HEK293 (cell line): Measurements from ENCODE around the gene IGFN1.

Experiments used
- PRDM1 ChIP-seq: fragments of 450-650 bp; formaldehyde crosslinking; IDR thresholded peaks from 2 replicates; pipeline ENCODE4; 2016; ENCODE audit warnings: missing biosample characterization, missing genetic modification characterization
- SALL2 ChIP-seq: fragments of 450-650 bp; formaldehyde crosslinking; IDR thresholded peaks from 2 replicates; pipeline ENCODE4 v1.5.0; 2017; ENCODE audit warnings: missing biosample characterization, mild to moderate bottlenecking, missing genetic modification characterization, borderline replicate concordance
- YY1 ChIP-seq: fragments of 450-650 bp; formaldehyde crosslinking; IDR thresholded peaks from 2 replicates; pipeline ENCODE4 v1.5.1; 2018; ENCODE audit warnings: missing biosample characterization, missing genetic modification characterization
- ZBTB1 ChIP-seq: fragments of 450-650 bp; formaldehyde crosslinking; IDR thresholded peaks from 2 replicates; pipeline ENCODE4 v1.5.1; 2016; ENCODE audit warnings: missing biosample characterization, missing genetic modification characterization
- ZBTB17 ChIP-seq: fragments of 450-650 bp; formaldehyde crosslinking; IDR thresholded peaks from 2 replicates; pipeline ENCODE4 v1.5.1; 2016; ENCODE audit warnings: missing biosample characterization, missing genetic modification characterization
- ZNF48 ChIP-seq: fragments of 450-650 bp; formaldehyde crosslinking; IDR thresholded peaks from 2 replicates; pipeline ENCODE4 v1.5.1; 2016; ENCODE audit warnings: missing biosample characterization, missing genetic modification characterization
- ZNF530 ChIP-seq: fragments of 450-650 bp; formaldehyde crosslinking; IDR thresholded peaks from 2 replicates; pipeline ENCODE4 v1.5.1; 2016; ENCODE audit warnings: low read depth, missing biosample characterization, missing genetic modification characterization
- ZNF785 ChIP-seq: fragments of 450-650 bp; formaldehyde crosslinking; IDR thresholded peaks from 2 replicates; pipeline ENCODE4 v1.5.1; 2016; ENCODE audit warnings: missing biosample characterization, missing genetic modification characterization
- TF ChIP-seq, protein P1 (sequence below): fragments of 450-650 bp; formaldehyde crosslinking; IDR thresholded peaks from 2 replicates; pipeline ENCODE4 v1.5.1; 2016; ENCODE audit warnings: missing biosample characterization, missing genetic modification characterization
- TF ChIP-seq, protein P2 (sequence below): fragments of 450-650 bp; formaldehyde crosslinking; IDR thresholded peaks from 2 replicates; pipeline ENCODE4 v1.5.1; 2016; ENCODE audit warnings: missing biosample characterization, missing genetic modification characterization
- TF ChIP-seq, protein P3 (sequence below): fragments of 450-650 bp; formaldehyde crosslinking; conservative IDR thresholded peaks from 2 replicates; pipeline ENCODE4 v1.5.1; 2016; ENCODE audit warnings: low read depth, missing biosample characterization, missing genetic modification characterization
- TF ChIP-seq, protein P4 (sequence below): fragments of 450-650 bp; formaldehyde crosslinking; IDR thresholded peaks from 2 replicates; pipeline ENCODE4 v1.5.1; 2016; ENCODE audit warnings: missing biosample characterization, missing genetic modification characterization

DNA sequence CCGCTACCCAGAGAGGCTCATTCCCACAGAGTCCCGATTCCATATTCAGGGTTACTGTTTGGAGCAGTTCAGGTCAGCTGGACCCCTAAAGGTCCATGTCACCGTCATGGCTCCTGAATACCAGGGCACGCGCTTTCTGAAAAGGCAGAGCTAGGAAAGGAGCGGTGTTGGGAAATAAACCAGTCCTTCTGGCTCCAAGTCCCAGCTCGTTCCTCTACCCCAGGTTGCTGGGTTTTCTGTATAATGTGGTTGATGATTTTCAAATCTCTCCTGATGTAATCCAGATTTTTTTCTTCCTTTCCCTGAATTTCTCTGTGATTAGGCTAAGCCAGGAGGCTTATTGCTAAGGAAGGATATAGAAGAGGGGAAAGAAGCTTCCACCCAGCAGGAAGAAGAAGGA lies 78.7 kb downstream of the IGFN1 start:
- TF ChIP-seq ZNF785 (tag by site-specific recombination): no peak
- no peak for TF ChIP-seq SALL2 (tag by site-specific recombination)
- no peak for TF ChIP-seq ZNF48 (tag by site-specific recombination)
- TF ChIP-seq, protein P1, sequence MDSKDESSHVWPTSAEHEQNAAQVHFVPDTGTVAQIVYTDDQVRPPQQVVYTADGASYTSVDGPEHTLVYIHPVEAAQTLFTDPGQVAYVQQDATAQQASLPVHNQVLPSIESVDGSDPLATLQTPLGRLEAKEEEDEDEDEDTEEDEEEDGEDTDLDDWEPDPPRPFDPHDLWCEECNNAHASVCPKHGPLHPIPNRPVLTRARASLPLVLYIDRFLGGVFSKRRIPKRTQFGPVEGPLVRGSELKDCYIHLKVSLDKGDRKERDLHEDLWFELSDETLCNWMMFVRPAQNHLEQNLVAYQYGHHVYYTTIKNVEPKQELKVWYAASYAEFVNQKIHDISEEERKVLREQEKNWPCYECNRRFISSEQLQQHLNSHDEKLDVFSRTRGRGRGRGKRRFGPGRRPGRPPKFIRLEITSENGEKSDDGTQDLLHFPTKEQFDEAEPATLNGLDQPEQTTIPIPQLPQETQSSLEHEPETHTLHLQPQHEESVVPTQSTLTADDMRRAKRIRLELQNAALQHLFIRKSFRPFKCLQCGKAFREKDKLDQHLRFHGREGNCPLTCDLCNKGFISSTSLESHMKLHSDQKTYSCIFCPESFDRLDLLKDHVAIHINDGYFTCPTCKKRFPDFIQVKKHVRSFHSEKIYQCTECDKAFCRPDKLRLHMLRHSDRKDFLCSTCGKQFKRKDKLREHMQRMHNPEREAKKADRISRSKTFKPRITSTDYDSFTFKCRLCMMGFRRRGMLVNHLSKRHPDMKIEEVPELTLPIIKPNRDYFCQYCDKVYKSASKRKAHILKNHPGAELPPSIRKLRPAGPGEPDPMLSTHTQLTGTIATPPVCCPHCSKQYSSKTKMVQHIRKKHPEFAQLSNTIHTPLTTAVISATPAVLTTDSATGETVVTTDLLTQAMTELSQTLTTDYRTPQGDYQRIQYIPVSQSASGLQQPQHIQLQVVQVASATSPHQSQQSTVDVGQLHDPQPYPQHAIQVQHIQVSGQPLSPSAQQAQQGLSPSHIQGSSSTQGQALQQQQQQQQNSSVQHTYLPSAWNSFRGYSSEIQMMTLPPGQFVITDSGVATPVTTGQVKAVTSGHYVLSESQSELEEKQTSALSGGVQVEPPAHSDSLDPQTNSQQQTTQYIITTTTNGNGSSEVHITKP (tag by site-specific recombination): no peak
- TF ChIP-seq, protein P2, sequence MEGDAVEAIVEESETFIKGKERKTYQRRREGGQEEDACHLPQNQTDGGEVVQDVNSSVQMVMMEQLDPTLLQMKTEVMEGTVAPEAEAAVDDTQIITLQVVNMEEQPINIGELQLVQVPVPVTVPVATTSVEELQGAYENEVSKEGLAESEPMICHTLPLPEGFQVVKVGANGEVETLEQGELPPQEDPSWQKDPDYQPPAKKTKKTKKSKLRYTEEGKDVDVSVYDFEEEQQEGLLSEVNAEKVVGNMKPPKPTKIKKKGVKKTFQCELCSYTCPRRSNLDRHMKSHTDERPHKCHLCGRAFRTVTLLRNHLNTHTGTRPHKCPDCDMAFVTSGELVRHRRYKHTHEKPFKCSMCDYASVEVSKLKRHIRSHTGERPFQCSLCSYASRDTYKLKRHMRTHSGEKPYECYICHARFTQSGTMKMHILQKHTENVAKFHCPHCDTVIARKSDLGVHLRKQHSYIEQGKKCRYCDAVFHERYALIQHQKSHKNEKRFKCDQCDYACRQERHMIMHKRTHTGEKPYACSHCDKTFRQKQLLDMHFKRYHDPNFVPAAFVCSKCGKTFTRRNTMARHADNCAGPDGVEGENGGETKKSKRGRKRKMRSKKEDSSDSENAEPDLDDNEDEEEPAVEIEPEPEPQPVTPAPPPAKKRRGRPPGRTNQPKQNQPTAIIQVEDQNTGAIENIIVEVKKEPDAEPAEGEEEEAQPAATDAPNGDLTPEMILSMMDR (tag by site-specific recombination): no peak
- TF ChIP-seq, protein P3, sequence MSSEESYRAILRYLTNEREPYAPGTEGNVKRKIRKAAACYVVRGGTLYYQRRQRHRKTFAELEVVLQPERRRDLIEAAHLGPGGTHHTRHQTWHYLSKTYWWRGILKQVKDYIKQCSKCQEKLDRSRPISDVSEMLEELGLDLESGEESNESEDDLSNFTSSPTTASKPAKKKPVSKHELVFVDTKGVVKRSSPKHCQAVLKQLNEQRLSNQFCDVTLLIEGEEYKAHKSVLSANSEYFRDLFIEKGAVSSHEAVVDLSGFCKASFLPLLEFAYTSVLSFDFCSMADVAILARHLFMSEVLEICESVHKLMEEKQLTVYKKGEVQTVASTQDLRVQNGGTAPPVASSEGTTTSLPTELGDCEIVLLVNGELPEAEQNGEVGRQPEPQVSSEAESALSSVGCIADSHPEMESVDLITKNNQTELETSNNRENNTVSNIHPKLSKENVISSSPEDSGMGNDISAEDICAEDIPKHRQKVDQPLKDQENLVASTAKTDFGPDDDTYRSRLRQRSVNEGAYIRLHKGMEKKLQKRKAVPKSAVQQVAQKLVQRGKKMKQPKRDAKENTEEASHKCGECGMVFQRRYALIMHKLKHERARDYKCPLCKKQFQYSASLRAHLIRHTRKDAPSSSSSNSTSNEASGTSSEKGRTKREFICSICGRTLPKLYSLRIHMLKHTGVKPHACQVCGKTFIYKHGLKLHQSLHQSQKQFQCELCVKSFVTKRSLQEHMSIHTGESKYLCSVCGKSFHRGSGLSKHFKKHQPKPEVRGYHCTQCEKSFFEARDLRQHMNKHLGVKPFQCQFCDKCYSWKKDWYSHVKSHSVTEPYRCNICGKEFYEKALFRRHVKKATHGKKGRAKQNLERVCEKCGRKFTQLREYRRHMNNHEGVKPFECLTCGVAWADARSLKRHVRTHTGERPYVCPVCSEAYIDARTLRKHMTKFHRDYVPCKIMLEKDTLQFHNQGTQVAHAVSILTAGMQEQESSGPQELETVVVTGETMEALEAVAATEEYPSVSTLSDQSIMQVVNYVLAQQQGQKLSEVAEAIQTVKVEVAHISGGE (tag by site-specific recombination): no peak
- TF ChIP-seq ZNF530 (tag by site-specific recombination): no peak
- no peak for TF ChIP-seq YY1 (tag by site-specific recombination)
- TF ChIP-seq, protein P4, sequence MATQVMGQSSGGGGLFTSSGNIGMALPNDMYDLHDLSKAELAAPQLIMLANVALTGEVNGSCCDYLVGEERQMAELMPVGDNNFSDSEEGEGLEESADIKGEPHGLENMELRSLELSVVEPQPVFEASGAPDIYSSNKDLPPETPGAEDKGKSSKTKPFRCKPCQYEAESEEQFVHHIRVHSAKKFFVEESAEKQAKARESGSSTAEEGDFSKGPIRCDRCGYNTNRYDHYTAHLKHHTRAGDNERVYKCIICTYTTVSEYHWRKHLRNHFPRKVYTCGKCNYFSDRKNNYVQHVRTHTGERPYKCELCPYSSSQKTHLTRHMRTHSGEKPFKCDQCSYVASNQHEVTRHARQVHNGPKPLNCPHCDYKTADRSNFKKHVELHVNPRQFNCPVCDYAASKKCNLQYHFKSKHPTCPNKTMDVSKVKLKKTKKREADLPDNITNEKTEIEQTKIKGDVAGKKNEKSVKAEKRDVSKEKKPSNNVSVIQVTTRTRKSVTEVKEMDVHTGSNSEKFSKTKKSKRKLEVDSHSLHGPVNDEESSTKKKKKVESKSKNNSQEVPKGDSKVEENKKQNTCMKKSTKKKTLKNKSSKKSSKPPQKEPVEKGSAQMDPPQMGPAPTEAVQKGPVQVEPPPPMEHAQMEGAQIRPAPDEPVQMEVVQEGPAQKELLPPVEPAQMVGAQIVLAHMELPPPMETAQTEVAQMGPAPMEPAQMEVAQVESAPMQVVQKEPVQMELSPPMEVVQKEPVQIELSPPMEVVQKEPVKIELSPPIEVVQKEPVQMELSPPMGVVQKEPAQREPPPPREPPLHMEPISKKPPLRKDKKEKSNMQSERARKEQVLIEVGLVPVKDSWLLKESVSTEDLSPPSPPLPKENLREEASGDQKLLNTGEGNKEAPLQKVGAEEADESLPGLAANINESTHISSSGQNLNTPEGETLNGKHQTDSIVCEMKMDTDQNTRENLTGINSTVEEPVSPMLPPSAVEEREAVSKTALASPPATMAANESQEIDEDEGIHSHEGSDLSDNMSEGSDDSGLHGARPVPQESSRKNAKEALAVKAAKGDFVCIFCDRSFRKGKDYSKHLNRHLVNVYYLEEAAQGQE (tag by site-specific recombination): no peak
- TF ChIP-seq ZBTB1 (tag by site-specific recombination): no peak
- no peak for TF ChIP-seq ZBTB17 (tag by site-specific recombination)
- no peak for TF ChIP-seq PRDM1 (tag by site-specific recombination)
